A549 treated with AZD2906 at 1 μM for 4 hours (cell line): Measurements from ENCODE around the gene ACLY. TPM values are rescaled to one million over a fixed set of nuclear protein-coding genes. Genes with fewer than 3 reads are reported as not detected.

Source experiments
- total RNA-seq: library from RNA; stranded (reverse); fragments of 200-300 nt; extraction: Qiagen RNA extraction; gene quantifications from 5 replicates; pipeline ENCODE4 v1.2.3, GENCODE V29; 2022

The ACLY gene
- total RNA-seq: 228 to 291 TPM (median 250 TPM) in 5 replicates

GRCh38 chr17:41918314-41919164, at the start of gene ACLY:
Gene ACLY, minus strand, starts transcription at chr17:41918951. Its CDS starts 5,078 bp downstream, at chr17:41913873.

DNA sequence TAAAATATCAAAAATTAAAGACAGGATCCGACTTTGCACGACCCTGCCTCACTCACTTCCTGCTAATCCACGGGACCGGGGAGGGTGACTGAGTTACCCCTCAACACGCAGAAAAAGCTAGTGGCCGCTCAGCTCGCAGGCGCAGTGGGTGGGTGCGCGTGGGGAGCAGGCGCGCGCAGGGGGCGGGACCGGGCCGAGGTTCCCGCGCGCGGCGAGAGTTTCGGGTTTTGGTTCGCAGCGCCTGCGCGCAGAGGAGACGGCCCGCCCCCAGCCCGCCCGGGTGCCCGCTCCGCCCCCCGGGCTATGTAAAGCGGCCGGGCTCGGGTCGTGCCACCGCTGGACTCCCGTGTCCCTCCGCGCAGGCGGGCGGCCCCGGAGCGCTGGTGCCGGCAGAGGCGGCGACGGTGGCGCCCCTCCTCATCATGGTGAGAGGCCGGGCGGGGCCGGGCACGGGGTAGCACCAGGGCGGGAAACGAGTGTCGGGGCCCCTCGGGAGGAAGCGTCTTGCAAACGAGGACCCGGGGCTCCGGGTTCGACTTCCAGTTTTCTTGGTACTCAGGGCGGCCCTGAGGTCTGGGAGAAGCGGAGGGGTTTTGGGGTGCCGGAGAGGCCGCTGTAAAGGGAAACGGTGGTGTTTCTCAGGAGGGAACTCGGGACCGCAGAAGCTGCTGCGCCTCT, 47.9 kb upstream of the ACLY start, which contains the start of gene CNP:
TSS of gene CNP (plus strand) at position 333 of the 678 bp plus-strand sequence. CDS start at position 423, 90 bp downstream.

DNA sequence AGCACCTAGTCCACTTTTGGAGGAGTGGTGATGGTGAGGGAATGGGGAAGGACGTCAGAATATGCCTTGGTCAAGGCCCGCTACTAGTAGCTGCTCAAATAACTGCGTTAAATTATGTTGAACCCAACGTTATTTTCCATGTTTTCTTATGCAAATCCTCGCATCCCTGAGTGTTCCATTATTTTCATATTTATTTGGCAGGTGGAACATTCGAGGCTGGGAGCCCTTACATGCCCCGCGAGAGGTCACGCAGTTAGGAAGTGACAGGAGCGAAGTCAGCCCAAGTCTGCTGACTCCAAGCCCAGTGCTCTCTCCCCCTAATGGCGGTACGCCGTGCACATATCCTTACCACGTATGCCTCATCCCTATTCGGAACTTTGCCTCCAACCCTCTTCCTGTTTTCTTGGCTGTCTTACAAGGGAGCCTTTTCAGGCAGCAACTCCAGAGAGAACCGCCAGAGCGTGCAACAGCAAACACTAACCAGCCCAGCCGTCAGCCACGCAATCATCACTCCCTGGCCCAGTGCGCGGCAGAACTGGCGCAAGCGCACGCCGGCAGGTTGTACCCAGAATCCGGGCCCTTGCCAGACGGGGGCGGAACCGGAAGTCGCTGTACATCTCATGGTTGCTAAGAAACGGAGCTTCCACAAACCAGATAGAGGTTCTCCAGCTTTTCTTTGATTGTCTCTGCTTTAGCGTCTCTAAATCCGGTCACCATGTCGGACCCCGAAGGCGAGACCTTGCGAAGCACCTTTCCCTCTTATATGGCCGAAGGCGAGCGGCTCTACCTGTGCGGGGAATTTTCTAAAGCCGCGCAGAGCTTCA, 11.5 kb upstream of the ACLY start, which contains the start of gene ODAD4:
TSS of gene ODAD4 (plus strand) at position 609 of the 824 bp plus-strand sequence. CDS start at position 716, 107 bp downstream.

DNA sequence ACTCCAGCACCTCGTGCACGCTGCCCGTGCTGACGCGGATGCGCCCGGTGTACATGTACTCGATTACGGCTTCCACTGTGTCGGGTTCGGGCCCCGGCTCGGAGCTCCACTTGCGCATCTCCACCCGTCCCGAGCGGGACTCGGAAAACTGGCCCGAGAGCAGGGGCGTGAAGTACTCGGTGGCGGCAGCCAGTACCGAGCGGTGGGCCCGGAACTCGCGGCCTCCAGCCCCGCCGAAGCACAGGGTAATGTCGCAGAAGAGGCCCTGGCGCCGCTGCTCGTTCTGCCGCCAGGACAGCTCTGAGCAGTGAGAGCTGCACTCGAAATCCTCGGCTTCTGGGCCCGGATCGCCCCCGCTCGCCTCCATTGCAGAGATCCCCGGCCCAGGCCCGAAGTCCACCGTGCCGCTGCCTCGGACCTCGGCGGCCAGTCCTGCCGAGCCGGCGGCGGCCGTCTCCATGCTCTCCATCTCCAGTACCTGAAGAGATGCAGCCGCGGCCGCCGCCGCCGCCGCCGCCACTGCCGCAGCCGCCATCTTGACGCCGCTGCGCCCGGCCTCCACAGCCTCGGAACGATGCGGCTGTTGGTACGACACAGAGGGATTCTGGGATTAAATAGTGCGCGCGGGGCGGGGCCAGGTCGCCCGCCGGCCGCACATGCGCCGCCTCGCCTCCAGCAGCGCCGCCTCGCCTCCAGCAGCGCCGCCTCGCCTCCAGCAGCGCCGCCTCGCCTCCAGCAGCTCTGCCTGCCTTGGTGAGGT, 53.7 kb downstream of the ACLY start, which contains the start of gene KLHL11:
TSS of gene KLHL11 (minus strand) at position 588 of the 760 bp plus-strand sequence. CDS start at position 535, 53 bp downstream.

DNA sequence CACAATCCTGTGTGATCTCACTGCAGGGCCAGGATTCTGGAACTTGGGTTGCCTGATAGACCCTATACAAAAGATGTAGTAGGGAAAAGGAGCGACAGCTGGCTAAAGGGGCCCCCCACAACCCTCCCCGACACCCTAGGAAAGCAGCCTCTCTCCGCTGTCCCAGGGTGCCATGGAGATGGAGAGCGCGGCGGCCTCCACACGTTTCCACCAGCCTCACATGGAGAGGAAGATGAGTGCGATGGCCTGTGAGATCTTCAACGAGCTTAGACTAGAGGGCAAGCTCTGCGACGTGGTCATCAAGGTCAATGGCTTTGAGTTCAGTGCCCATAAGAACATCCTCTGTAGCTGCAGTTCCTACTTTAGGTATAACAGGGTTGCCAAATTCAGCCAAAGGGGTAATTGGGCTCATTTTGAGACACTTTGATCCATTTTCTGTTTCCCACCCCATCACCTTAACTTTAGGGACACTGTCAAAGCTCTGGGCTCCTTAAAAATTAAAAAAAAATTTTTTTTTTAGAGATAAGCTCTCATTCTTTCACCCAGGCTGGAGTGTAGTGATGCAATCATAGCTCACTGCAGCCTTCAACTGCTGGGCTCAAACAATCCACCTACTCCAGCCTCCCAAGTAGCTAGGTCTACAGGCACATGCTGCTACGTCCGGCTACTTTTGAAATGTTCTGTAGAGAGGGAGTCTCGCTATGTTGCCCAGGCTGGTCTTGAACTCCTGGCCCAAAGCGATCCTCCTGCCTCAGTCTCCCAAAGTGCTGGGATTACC, 80.8 kb downstream of the ACLY start, which contains the start of gene KLHL10:
TSS of gene KLHL10 (plus strand) at position 65 of the 778 bp plus-strand sequence. CDS start at position 173, 108 bp downstream.

DNA sequence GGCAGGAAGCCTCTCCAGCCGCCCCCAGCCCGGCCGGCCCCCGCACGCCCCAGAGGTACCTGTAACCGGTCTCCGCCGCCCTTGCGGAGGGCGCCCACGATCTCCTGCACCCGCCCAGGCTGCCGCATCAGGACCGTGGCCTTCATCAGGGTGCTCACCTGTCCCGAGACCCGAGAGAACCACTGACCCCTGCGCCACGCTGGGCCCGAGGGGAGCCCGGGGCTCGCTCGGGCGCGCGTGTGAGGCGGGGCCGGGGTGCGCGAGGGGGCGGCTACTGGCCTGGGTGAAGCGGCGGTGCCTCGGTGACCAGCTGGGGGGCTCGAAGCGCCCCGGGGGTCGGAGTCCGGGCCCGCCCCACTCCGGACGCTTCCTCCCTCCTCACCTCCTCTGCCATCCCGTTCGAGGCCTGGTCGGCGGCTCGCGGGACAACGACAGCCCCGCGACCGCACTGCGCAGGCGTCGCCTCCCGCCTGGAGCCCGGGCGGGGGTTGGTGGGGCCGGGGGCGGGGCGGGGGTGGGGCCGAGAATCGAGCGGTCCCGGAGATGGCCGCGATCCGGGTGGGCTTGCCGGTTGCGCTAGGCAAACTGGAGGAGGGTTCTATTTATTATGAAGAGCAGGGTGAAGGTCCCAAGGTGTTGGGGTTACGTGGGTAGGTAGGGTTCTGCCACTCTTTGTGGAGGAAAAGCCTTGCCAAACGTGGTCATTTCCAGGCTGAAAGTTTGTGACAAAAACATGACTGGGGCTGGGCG, 82.8 kb downstream of the ACLY start, which contains the start of gene NT5C3B:
TSS of gene NT5C3B (minus strand) at position 433 of the 750 bp plus-strand sequence. CDS start at position 394, 39 bp downstream.

Other genes starting within 250 kb of the ACLY start
- gene EIF1, start 230.1 kb downstream of the ACLY start, total RNA-seq: 1,199 to 1,525 TPM (median 1,311 TPM) in 5 replicates
- 0.17 TPM in 1 of 5 replicates, not detected in the others for gene GAST, start 206.6 kb downstream of the ACLY start, total RNA-seq
- gene HAP1, start 184.3 kb downstream of the ACLY start, total RNA-seq: 1.0 to 1.3 TPM (median 1.2 TPM) in 5 replicates
- 92.8 to 122 TPM (median 113 TPM) in 5 replicates for gene JUP, start 132.2 kb downstream of the ACLY start, total RNA-seq
- 27.4 to 35.1 TPM (median 32.8 TPM) in 5 replicates for gene P3H4, start 107.0 kb downstream of the ACLY start, total RNA-seq
- gene FKBP10, start 105.9 kb downstream of the ACLY start, total RNA-seq: 85.2 to 104 TPM (median 96.6 TPM) in 5 replicates
- 98.7 to 110 TPM (median 105 TPM) in 5 replicates for gene NT5C3B, start 82.7 kb downstream of the ACLY start, total RNA-seq
- 0.05 to 0.08 TPM in 2 of 5 replicates, not detected in the others for gene KLHL10, start 81.1 kb downstream of the ACLY start, total RNA-seq
- 2.3 to 4.3 TPM (median 2.4 TPM) in 5 replicates for gene KLHL11, start 53.5 kb downstream of the ACLY start, total RNA-seq
- 1.1 to 1.6 TPM (median 1.2 TPM) in 5 replicates for gene ODAD4, start 11.7 kb upstream of the ACLY start, total RNA-seq
- gene CNP, start 47.8 kb upstream of the ACLY start, total RNA-seq: 57.4 to 67.0 TPM (median 66.7 TPM) in 5 replicates
- gene DNAJC7, start 98.5 kb upstream of the ACLY start, total RNA-seq: 103 to 115 TPM (median 105 TPM) in 5 replicates
- gene NKIRAS2, start 101.1 kb upstream of the ACLY start, total RNA-seq: 40.5 to 46.0 TPM (median 42.3 TPM) in 5 replicates
- gene C17orf113, start 131.7 kb upstream of the ACLY start, total RNA-seq: 0.55 to 0.85 TPM (median 0.81 TPM) in 5 replicates
- 0.14 to 0.39 TPM (median 0.20 TPM) in 5 replicates for gene ZNF385C, start 179.5 kb upstream of the ACLY start, total RNA-seq
- gene DHX58, start 193.8 kb upstream of the ACLY start, total RNA-seq: 0.37 to 0.79 TPM (median 0.39 TPM) in 5 replicates
- 33.4 to 48.5 TPM (median 43.3 TPM) in 5 replicates for gene KAT2A, start 202.4 kb upstream of the ACLY start, total RNA-seq
- gene HSPB9, start 203.9 kb upstream of the ACLY start, total RNA-seq: not detected in 5 replicates
- gene RAB5C, start 236.0 kb upstream of the ACLY start, total RNA-seq: 231 to 267 TPM (median 261 TPM) in 5 replicates